GM19467 (cell line): ENCODE data around the gene EFCAB14.
"Not testable (repeated sequence)": the region's sequence is repeated elsewhere in the genome, so short reads cannot be mapped to it uniquely, and the experiment has no call there.

Experiments
- ATAC-seq: cut with Tn5 transposase; IDR thresholded peaks from one replicate; pipeline ENCODE4 v1.9.1; 2021; ENCODE audit warnings: mild to moderate bottlenecking, moderate library complexity; ENCODE audit not compliant: unreplicated experiment

Gene EFCAB14

GRCh38 chr1:46724991-46725735 is 6.2 kb upstream of the EFCAB14 start:
- no peak for ATAC-seq

GRCh38 chr1:46723901-46724300 is 5.0 kb upstream of the EFCAB14 start:
- ATAC-seq: no peak

GRCh38 chr1:46721686-46722205 is 2.8 kb upstream of the EFCAB14 start:
- ATAC-seq: no peak

GRCh38 chr1:46721204-46721603 is 2.3 kb upstream of the EFCAB14 start:
- ATAC-seq: no peak

- ATAC-seq: not testable (repeated sequence)
Observed at GRCh38 chr1:46720319-46720718, 1.4 kb upstream of the EFCAB14 start.

GRCh38 chr1:46719689-46720088 is 775 bp upstream of the EFCAB14 start:
- no peak for ATAC-seq

- ATAC-seq: no peak
Observed at GRCh38 chr1:46718340-46718726, 581 bp downstream of the EFCAB14 start.

GRCh38 chr1:46717654-46718053 is 1.3 kb downstream of the EFCAB14 start:
- ATAC-seq: no peak

GRCh38 chr1:46714976-46715375 is 3.9 kb downstream of the EFCAB14 start:
- ATAC-seq: no peak

GRCh38 chr1:46708121-46708520 is 10.8 kb downstream of the EFCAB14 start:
- no peak for ATAC-seq

- no peak for ATAC-seq
Observed at GRCh38 chr1:46705408-46705807, 13.5 kb downstream of the EFCAB14 start.

- ATAC-seq: no peak
Observed at GRCh38 chr1:46703927-46704641, 14.8 kb downstream of the EFCAB14 start.

GRCh38 chr1:46699666-46700065 is 19.2 kb downstream of the EFCAB14 start:
- ATAC-seq: no peak

- no peak for ATAC-seq
Observed at GRCh38 chr1:46697053-46697452, 21.9 kb downstream of the EFCAB14 start.

- ATAC-seq: not testable (repeated sequence)
Observed at GRCh38 chr1:46694676-46695075, 24.2 kb downstream of the EFCAB14 start.

GRCh38 chr1:46692811-46693770 is 25.8 kb downstream of the EFCAB14 start:
- no peak for ATAC-seq

- ATAC-seq: no peak
Observed at GRCh38 chr1:46691997-46692790, 26.7 kb downstream of the EFCAB14 start.

GRCh38 chr1:46690931-46691421 is 27.9 kb downstream of the EFCAB14 start:
- ATAC-seq: no peak

GRCh38 chr1:46689897-46690296 is 29.0 kb downstream of the EFCAB14 start:
- no peak for ATAC-seq

GRCh38 chr1:46689356-46689755 is 29.6 kb downstream of the EFCAB14 start:
- no peak for ATAC-seq
